GM19099 (cell line): ENCODE results near the gene RFFL.

ENCODE experiments used
- POLR2A ChIP-seq: IDR thresholded peaks from 3 replicates; pipeline ENCODE4 v1.6.1; 2011; ENCODE audit warnings: low read depth; ENCODE audit not compliant: insufficient read length; ENCODE audit errors: extremely low read depth

Gene RFFL

GRCh38 chr17:35086164-35086563 is 22.7 kb upstream of the RFFL start:
- TF ChIP-seq POLR2A: no peak

DNA sequence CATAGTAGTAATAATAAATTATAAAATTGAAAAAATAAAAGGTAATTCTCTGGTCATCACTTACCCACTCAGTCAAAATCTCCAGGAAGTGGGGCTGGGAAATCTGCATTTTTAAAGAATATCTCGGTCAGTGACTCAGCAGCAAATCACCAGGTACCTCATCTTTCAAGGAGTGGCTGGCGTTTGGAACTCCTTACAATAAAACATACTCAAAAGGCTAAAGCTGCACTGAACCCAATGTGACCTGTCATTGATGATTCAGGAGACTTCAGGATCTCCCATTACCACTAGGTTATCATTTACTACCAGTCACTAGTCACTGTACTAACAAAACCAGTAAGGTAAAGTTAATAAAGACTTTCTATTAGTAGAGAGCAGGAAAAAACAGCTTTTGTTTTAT is 21.5 kb upstream of the RFFL start:
- no peak for TF ChIP-seq POLR2A

GRCh38 chr17:35083071-35083470 is 19.6 kb upstream of the RFFL start:
- TF ChIP-seq POLR2A: no peak

DNA sequence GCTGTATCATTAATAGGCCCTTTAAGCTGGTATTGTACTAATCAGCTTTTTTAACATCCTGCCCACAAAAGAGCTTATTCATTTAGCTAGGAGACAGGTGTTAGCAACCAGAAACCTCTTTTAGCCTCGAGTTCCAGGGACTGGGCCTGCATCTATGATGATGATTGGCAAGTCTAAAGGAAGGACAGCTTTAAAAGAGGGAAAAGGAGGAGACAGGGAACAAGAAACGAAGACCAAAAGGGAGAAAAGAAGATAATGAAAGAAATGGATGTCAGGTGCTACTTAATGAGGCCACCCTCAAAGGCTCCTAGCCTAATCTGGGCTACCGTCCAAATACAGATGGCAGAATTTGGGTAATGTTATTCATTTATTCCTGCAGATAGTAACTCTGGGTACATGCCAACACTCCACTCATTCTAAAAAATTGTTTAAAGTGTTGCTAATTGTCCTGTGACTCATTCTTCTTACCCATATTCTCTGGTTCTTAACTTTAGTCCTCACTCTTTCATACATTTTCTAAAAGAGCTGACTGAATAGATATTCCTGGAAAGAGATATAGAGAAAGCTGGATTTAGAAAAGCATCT is 18.7 kb upstream of the RFFL start:
- peak; percentile 17 for TF ChIP-seq POLR2A

DNA sequence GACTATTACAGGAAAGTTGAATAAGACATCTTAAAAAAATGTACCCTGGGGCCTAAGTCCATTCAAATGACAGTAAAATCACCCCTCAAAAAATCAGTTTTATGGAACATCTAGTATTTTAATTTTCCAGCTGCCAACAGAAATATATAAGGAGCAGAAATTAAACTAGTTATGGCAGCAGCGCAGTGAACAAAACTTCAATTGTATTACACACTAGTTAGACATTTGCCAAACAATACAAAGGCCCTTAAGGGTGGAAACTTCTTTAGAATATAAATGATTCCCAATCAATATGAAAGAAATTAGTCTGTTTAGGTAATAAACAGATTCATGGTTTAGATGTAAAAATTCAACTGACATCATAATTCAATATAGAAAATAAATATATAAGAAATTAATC is 18.1 kb upstream of the RFFL start:
- no peak for TF ChIP-seq POLR2A

GRCh38 chr17:35080536-35080935 is 17.0 kb upstream of the RFFL start:
- peak; percentile 33 for TF ChIP-seq POLR2A

DNA sequence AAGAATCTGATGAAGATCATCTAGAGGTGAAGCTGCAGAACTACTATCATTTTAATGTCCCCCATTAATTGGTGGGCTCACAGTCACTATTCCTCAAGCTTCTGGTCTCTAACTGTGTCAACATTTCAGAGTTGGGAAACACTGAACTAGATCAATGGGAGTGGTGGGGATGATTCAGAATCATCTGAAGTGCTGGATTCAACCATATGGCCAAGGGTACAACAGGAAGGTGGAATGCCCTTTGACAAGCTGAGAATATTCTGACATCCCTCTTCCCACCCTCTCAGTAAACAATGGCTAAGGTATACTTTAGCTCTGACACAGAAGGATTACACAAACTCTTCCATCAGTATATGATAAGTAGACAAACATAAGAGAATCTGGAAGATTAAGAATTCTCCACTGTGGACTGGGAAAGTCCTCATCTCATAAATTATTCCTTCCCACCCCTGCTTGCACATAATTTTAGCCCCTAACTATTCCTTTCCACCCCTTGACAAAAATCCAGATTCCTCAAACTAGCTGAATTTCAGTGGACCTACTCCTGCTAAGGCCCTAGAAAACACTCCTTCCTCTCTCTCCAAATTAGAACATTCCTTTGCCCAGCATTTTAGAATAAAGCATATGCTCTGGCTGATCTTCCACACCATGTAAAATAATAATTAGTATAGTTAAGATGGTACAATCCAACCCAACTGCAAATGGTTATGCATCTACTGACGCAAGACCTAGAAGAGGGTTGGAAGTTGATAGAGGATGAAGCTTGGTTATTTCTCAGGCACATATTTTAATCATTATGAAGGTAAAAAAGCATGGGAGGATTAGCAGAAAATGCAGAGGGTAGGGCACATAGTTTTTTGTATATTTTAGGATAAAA is 16.3 kb upstream of the RFFL start:
- no peak for TF ChIP-seq POLR2A

- TF ChIP-seq POLR2A: no peak
Observed at GRCh38 chr17:35076874-35077273, 13.4 kb upstream of the RFFL start.

DNA sequence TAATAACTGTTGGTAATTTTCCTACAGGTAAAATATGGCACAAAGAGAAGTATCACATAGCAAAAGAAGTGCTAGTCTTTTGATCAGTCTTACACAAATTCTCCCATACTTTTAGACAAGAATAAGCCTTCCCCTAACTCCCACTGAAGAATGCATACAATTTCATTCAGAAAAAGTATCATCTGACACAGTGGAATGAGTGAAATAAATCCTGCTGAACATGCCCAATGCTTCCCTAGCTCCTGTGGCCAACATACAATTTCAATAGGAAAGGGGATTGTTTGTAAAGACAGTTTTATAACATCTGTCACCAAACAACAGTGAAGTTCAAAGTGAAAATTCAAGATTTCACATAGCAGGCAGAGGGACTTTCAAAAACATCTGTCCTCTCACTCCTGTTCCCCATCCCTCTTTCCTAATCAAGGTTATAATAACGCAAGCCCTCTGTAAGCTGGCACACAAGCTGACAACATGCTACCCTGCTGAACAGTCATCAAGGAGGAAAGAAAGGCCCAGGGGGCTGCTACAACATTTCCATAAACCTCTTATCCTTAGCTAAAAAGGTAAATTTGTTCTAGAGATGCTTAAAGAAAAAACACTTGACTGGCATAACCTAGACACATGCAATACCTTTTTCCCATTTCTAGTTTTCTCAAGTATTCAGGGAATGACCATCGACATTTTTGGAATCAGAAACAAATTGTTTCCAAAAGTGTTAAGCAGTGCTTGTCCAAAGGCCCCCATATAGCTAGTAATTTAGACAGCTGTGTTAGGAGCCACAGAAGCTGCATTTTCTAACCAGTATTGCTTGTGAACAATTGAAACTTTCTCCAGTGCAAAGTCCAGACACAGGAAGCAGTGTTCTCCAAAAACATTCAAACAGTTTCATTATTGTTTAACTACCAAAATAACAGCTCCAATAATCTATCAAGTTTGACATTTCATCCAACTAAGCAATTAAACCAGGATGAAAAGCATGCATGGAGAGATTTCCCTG is 11.5 kb upstream of the RFFL start:
- TF ChIP-seq POLR2A: no peak

GRCh38 chr17:35073991-35074627 is 10.6 kb upstream of the RFFL start:
- TF ChIP-seq POLR2A: no peak

DNA sequence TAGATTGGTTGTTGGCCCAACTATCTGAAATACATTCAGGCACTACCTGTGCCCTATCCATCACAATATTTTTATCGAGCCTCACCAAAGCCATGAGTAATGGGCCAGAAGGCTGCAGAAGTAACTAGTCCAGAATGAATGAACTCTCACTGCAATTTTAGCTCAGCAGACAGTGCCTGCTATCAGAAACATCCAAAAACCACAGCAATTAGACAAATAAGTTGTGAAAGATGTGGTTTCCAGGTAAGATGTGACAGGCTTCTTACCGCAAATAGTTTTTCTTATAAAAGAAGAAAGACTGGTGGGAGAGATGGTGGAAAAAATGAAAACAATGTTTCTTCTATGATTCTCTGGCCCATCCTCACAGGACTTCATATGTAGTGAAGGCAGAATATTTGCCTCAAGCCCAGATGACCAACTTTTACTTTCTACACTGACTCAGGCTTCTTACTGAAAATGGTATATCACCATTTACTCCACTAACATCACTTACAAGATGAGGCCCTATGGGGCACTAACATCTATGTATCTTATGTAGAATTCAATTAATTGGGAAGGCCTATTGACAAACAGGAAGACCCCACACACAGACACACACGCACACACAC is 9.8 kb upstream of the RFFL start:
- TF ChIP-seq POLR2A: no peak

DNA sequence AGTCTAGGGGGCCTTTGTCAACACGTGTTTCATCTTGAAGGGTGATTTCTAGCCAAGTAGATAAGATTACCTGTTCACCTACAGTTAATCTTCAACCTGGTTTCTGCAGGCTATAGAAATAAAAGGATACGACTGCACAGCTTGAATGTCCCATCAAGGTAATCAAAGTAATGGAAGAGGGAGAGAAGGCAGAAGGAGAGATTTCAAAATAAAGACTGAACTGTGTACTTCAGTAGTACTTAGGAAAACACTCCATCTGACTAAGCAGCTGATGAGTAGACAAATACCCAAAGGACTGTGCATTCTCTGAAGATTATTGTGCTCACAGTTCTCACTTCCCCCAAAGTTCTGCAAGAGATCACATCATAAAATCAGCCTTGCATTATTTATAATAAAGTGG is 5.8 kb upstream of the RFFL start:
- no peak for TF ChIP-seq POLR2A

GRCh38 chr17:35068249-35068648 is 4.7 kb upstream of the RFFL start:
- TF ChIP-seq POLR2A: no peak

- TF ChIP-seq POLR2A: no peak
Observed at GRCh38 chr17:35065880-35066279, 2.4 kb upstream of the RFFL start.

- no peak for TF ChIP-seq POLR2A
Observed at GRCh38 chr17:35064516-35065215, 1.2 kb upstream of the RFFL start.

DNA sequence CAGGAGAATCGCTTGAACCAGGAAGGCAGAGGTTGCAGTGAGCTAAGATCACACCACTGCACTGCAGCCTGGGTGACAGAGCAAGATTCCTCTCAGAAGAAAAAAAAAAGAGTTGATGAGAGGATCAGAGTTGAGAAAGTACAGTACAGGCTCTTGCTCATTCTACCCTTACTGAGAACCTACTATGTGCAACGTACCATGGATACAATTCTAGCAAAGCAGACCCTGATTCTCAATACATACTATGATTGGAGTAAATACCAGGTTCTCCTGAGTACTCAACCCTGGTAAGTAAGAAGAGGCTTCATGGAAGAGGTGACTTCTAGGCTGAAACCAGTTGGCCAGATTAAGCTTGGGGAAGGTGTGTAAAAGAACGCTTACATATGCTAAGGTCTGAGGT is 1.2 kb downstream of the RFFL start:
- TF ChIP-seq POLR2A: no peak
